Ascending aorta (tissue), 2 donors: ENCODE measurements around the gene PTGFRN. TPM values are rescaled to one million over a fixed set of nuclear protein-coding genes. Genes with fewer than 3 reads are reported as not detected.

Source experiments
- DNase-seq, 2 donors: peaks; one replicate each; pipeline ENCODE4 v3.0.0-alpha.2; 2019; ENCODE audit warnings: low spot score in 2 of 2
- H3K27ac ChIP-seq, 2 donors: fragments of 200-600 bp; sonication (generic); one replicate each; pipeline ENCODE4 v1.5.1; 2016 to 2017; ENCODE audit warnings: mild to moderate bottlenecking in 1 of 2
- H3K27me3 ChIP-seq: fragments of 200-600 bp; sonication (generic); one replicate; pipeline ENCODE4 v1.5.1; 2017
- H3K36me3 ChIP-seq, 2 donors: fragments of 200-600 bp; sonication (generic); one replicate each; pipeline ENCODE4 v1.5.1; 2016
- H3K4me1 ChIP-seq, 2 donors: fragments of 200-600 bp; sonication (generic); one replicate each; pipeline ENCODE4 v1.5.1; 2016 to 2017; ENCODE audit warnings: mild to moderate bottlenecking in 1 of 2
- H3K4me3 ChIP-seq, 2 donors: fragments of 200-600 bp; sonication (generic); one replicate each; pipeline ENCODE4 v1.5.1; 2016 to 2017; ENCODE audit warnings: mild to moderate bottlenecking in 1 of 2
- H3K9me3 ChIP-seq, 2 donors: fragments of 200-600 bp; sonication (generic); one replicate each; pipeline ENCODE4 v1.5.1; 2016
- intact Hi-C: fragments of 100-400 bp; cut with DNase I; formaldehyde crosslinking; loops from one replicate; pipeline ENCODE4 v1.15.1; 2023
- total RNA-seq: library from RNA; depleted of rRNA; stranded (reverse); fragments of >200 nt; gene quantifications from one replicate; pipeline ENCODE4 v1.1.0, GENCODE V29; 2016
- TF ChIP-seq, protein P1 (sequence below), 3 experiments: fragments of 200-600 bp in 2 of 3; fragments of 450-650 bp in 1 of 3; sonication (generic) in 2 of 3; IDR thresholded peaks; one replicate each; pipeline ENCODE4 v1.5.1; 2016 to 2019; ENCODE audit warnings: antibody characterized with exemption in 3 of 3, mild to moderate bottlenecking in 1 of 3, moderate library complexity in 1 of 3

The PTGFRN gene
- total RNA-seq, 1 donor from 2014 or later: 11.2 TPM

GRCh38 chr1:116952738-116953275 lies 43.1 kb downstream of the PTGFRN start:
- no peak overlapping the region for H3K4me3 ChIP-seq
- TF ChIP-seq, protein P1, sequence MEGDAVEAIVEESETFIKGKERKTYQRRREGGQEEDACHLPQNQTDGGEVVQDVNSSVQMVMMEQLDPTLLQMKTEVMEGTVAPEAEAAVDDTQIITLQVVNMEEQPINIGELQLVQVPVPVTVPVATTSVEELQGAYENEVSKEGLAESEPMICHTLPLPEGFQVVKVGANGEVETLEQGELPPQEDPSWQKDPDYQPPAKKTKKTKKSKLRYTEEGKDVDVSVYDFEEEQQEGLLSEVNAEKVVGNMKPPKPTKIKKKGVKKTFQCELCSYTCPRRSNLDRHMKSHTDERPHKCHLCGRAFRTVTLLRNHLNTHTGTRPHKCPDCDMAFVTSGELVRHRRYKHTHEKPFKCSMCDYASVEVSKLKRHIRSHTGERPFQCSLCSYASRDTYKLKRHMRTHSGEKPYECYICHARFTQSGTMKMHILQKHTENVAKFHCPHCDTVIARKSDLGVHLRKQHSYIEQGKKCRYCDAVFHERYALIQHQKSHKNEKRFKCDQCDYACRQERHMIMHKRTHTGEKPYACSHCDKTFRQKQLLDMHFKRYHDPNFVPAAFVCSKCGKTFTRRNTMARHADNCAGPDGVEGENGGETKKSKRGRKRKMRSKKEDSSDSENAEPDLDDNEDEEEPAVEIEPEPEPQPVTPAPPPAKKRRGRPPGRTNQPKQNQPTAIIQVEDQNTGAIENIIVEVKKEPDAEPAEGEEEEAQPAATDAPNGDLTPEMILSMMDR (IDR thresholded peaks at IDR 0.05): no peak
- intact Hi-C loops: no loop called here
- H3K9me3 ChIP-seq: no peaks in the 10 kb centered on the region
- DNase-seq: no peak
- no peaks in the 10 kb centered on the region for H3K36me3 ChIP-seq
- peaks cover 8 to 11% of the 10 kb centered on the region in 2 donors for H3K4me1 ChIP-seq
- no peak overlapping the region for H3K27ac ChIP-seq
- H3K27me3 ChIP-seq: no peaks in the 10 kb centered on the region

DNA sequence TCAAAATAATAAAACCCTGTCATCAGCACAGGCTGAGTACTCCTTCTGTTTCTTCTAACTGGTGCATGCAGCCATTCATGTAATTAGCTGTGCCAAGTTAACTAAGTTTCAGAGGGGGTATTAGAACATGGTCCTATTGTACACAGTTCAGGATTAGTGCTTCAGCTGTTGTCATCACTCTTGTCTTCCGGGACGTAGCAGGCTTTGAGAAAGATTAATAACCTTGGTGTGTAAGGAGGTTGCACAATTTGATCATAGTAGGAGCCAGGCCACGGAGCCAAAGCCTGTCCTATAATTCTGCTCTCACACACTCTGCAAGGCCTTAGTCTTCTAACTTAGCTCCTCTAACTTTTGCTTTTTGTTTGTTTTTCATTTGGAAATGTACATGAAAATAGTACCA lies 44.7 kb downstream of the PTGFRN start:
- intact Hi-C loops: no loop called here
- Histone ChIP-seq H3K4me1 (peaks cover 8 to 11% of the 10 kb centered on the region in 2 donors), H3K27ac (no peak overlapping the region), H3K9me3 (no peaks in the 10 kb centered on the region), H3K27me3 (no peaks in the 10 kb centered on the region), H3K4me3 (no peak overlapping the region), H3K36me3 (no peaks in the 10 kb centered on the region)
- DNase-seq: no peak
- TF ChIP-seq, protein P1 (IDR thresholded peaks at IDR 0.05): no peak

- H3K27me3 ChIP-seq: no peaks in the 10 kb centered on the region
- TF ChIP-seq, protein P1 (IDR thresholded peaks at IDR 0.05): no peak
- H3K4me1 ChIP-seq: peaks cover 0 to 3% of the 10 kb centered on the region in 2 donors
- intact Hi-C loops: no loop called here
- no peak for DNase-seq
- no peak overlapping the region for H3K27ac ChIP-seq
- peaks cover 0 to 3% of the 10 kb centered on the region in 2 donors for H3K36me3 ChIP-seq
- H3K9me3 ChIP-seq: no peaks in the 10 kb centered on the region
- no peak overlapping the region for H3K4me3 ChIP-seq
These were observed 46.7 kb downstream of the PTGFRN start for GRCh38 chr1:116956378-116956777.

- TF ChIP-seq, protein P1 (IDR thresholded peaks at IDR 0.05): no peak
- peaks cover 9% of the 10 kb centered on the region in 2 donors for H3K36me3 ChIP-seq
- intact Hi-C loops: no loop called here
- H3K27ac ChIP-seq: no peak overlapping the region
- no peak for DNase-seq
- no peaks in the 10 kb centered on the region for H3K9me3 ChIP-seq
- no peaks in the 10 kb centered on the region for H3K4me1 ChIP-seq
- H3K4me3 ChIP-seq: no peak overlapping the region
- H3K27me3 ChIP-seq: no peaks in the 10 kb centered on the region
These were observed 47.9 kb downstream of the PTGFRN start for GRCh38 chr1:116957646-116958045.

GRCh38 chr1:116958110-116958509 lies 48.4 kb downstream of the PTGFRN start:
- no peak for DNase-seq
- Histone ChIP-seq H3K4me3 (no peak overlapping the region), H3K27me3 (no peaks in the 10 kb centered on the region), H3K4me1 (no peaks in the 10 kb centered on the region), H3K9me3 (no peaks in the 10 kb centered on the region), H3K27ac (no peak overlapping the region), H3K36me3 (peaks cover 9% of the 10 kb centered on the region in 2 donors)
- TF ChIP-seq, protein P1 (IDR thresholded peaks at IDR 0.05): no peak
- intact Hi-C loops: no loop called here

DNA sequence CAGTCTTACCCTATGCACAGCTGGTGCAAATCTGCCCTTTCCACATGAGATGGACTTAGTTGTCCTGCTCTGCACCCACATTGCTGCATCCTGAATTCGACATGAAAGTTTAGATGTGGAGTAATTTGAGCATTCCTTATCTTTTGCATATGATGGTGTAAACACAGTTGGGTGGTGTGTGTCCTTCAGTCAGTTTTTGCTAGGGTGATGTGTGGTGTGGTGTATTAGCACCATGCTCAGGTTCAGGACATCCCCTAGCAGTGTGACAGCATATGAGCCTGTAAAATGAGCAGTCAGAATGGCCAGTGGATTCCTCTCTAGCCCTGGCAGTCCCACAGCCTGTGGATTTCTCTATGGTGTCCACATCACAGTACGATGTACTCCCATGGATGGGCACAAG lies 49.3 kb downstream of the PTGFRN start:
- H3K4me3 ChIP-seq: no peak overlapping the region
- H3K27me3 ChIP-seq: no peaks in the 10 kb centered on the region
- H3K4me1 ChIP-seq: no peaks in the 10 kb centered on the region
- no peaks in the 10 kb centered on the region for H3K9me3 ChIP-seq
- no peak for DNase-seq
- intact Hi-C loops: no loop called here
- no peak overlapping the region for H3K27ac ChIP-seq
- peaks cover 9% of the 10 kb centered on the region in 2 donors for H3K36me3 ChIP-seq
- TF ChIP-seq, protein P1 (IDR thresholded peaks at IDR 0.05): no peak
